ENCODE results near the gene HAS3. TPM values are rescaled to one million over a fixed set of nuclear protein-coding genes. Genes with fewer than 3 reads are reported as not detected.

Gene HAS3
- total and polyA plus RNA-seq, 8 donors, result 1.1 to 10.3 (median 5.8) TPM; not detected in 1

GRCh38 chr16:69114346-69114975 is 9.0 kb downstream of the HAS3 start:
- 91 to 95% (median 94%) methylated on average over 20 to 25 of the region's 25 CpGs for WGBS, 5 donors
- Histone ChIP-seq H3K9me3 (no peaks in the 10 kb centered on the region), H3K27ac (no peak overlapping the region), H3K4me3 (no peak overlapping the region), H3K27me3 (no peaks in the 10 kb centered on the region), H3K36me3 (peaks cover 37 to 88% (median 76%) of the 10 kb centered on the region in 4 donors), H3K4me1 (peaks cover 6 to 14% (median 8%) of the 10 kb centered on the region in 4 donors)
- TF ChIP-seq POLR2A (IDR thresholded peaks at IDR 0.05) (no peak), EP300 (IDR thresholded peaks at IDR 0.05) (no peak), CTCF (IDR thresholded peaks at IDR 0.05) (no peak), POLR2AphosphoS5 (IDR thresholded peaks at IDR 0.05) (no peak)
- no peak for DNase-seq
- intact Hi-C loops (cut with DNase I; ENCODE audit: low total_unique reads), result no loop called here

GRCh38 chr16:69114976-69115355 is 9.5 kb downstream of the HAS3 start:
- no peaks in the 10 kb centered on the region for H3K27me3 ChIP-seq
- H3K9me3 ChIP-seq, result no peaks in the 10 kb centered on the region
- no peak for TF ChIP-seq CTCF (IDR thresholded peaks at IDR 0.05)
- TF ChIP-seq EP300 (IDR thresholded peaks at IDR 0.05), result no peak
- no peak for TF ChIP-seq POLR2AphosphoS5 (IDR thresholded peaks at IDR 0.05)
- TF ChIP-seq POLR2A (IDR thresholded peaks at IDR 0.05), result no peak
- no peak for DNase-seq
- H3K4me1 ChIP-seq, result peaks cover 6 to 16% (median 8%) of the 10 kb centered on the region in 4 donors
- peaks cover 39 to 88% (median 76%) of the 10 kb centered on the region in 4 donors for H3K36me3 ChIP-seq
- H3K27ac ChIP-seq, result no peak overlapping the region
- WGBS, 5 donors, result 94 to 98% (median 97%) methylated on average over 6 of the region's 6 CpGs
- no peak overlapping the region for H3K4me3 ChIP-seq
- intact Hi-C loops (cut with DNase I; ENCODE audit: low total_unique reads), result no loop called here

- no peaks in the 10 kb centered on the region for H3K9me3 ChIP-seq
- no peaks in the 10 kb centered on the region for H3K27me3 ChIP-seq
- TF ChIP-seq EP300 (IDR thresholded peaks at IDR 0.05), result no peak
- no peak for TF ChIP-seq CTCF (IDR thresholded peaks at IDR 0.05)
- TF ChIP-seq POLR2A (IDR thresholded peaks at IDR 0.05), result no peak
- no peak for TF ChIP-seq POLR2AphosphoS5 (IDR thresholded peaks at IDR 0.05)
- H3K36me3 ChIP-seq, result peaks cover 43 to 88% (median 76%) of the 10 kb centered on the region in 4 donors
- H3K4me3 ChIP-seq, result no peak overlapping the region
- peaks cover 6 to 18% (median 8%) of the 10 kb centered on the region in 4 donors for H3K4me1 ChIP-seq
- WGBS, 5 donors, result 91 to 97% (median 95%) methylated on average over 5 of the region's 5 CpGs
- no peak for DNase-seq
- intact Hi-C loops (cut with DNase I; ENCODE audit: low total_unique reads), result no loop called here
- no peak overlapping the region for H3K27ac ChIP-seq
Observed at GRCh38 chr16:69115361-69115760, 9.9 kb downstream of the HAS3 start.

- peaks cover 48 to 88% (median 76%) of the 10 kb centered on the region in 4 donors for H3K36me3 ChIP-seq
- WGBS, 5 donors, result 38 to 81% (median 59%) methylated on average over 1 of the region's 1 CpG
- DNase-seq, result no peak
- peaks cover 6 to 18% (median 8%) of the 10 kb centered on the region in 4 donors for H3K4me1 ChIP-seq
- no peaks in the 10 kb centered on the region for H3K27me3 ChIP-seq
- intact Hi-C loops (cut with DNase I; ENCODE audit: low total_unique reads), result no loop called here
- TF ChIP-seq POLR2AphosphoS5 (IDR thresholded peaks at IDR 0.05) (no peak), EP300 (IDR thresholded peaks at IDR 0.05) (no peak), CTCF (IDR thresholded peaks at IDR 0.05) (no peak), POLR2A (IDR thresholded peaks at IDR 0.05) (no peak)
- H3K27ac ChIP-seq, result no peak overlapping the region
- no peaks in the 10 kb centered on the region for H3K9me3 ChIP-seq
- H3K4me3 ChIP-seq, result no peak overlapping the region
Observed at GRCh38 chr16:69115837-69116236, 10.4 kb downstream of the HAS3 start.

All from stomach (tissue), 9 donors.